GM12878 (cell line): ENCODE results near the gene RFK. TPM values are rescaled to one million over a fixed set of nuclear protein-coding genes. Genes with fewer than 3 reads are reported as not detected.

Experiments
- ATAC-seq: fragments of 200-7000 bp; cut with Tn5 transposase; 3 replicates; pipeline ENCODE4 v1.9.1; 2020; ENCODE audit warnings: mild to moderate bottlenecking, moderate library complexity
- BruUV-seq: library from RNA; stranded (reverse); fragments of 400-500 nt; replicated peaks from 2 replicates; lab custom pipeline; 2021; lab: Mats Ljungman, UMichigan
- CTCF ChIA-PET: fragments of 300-600 bp; sonication (Branson Sonifier 250); formaldehyde crosslinking; extraction: SDS; loops from one replicate; lab custom pipeline; 2021; ENCODE audit warnings: inconsistent platforms; lab: Yijun Ruan, JAX
- POLR2A ChIA-PET: fragments of 350-600 bp; formaldehyde crosslinking; extraction: SDS; loops from one replicate; lab custom pipeline; 2021; ENCODE audit warnings: inconsistent platforms; lab: Charles Lee
- RAD21 ChIA-PET: fragments of 300-600 bp; sonication (Branson Sonifier 250); formaldehyde crosslinking; loops from one replicate; lab custom pipeline; 2023; ENCODE audit warnings: antibody characterized with exemption; ENCODE audit not compliant: unreplicated experiment; lab: Charles Lee
- SMC1A ChIA-PET: fragments of 300-600 bp; sonication (Branson Sonifier 250); formaldehyde crosslinking; loops from one replicate; lab custom pipeline; 2023; ENCODE audit not compliant: unreplicated experiment, uncharacterized antibody; lab: Charles Lee
- DNase-seq: peaks from one replicate; pipeline ENCODE4 v3.0.0-alpha.2; 2011; ENCODE audit warnings: low read depth, low spot score
- FAIRE-seq: peaks from 3 replicates; lab custom pipeline; 2011; peaks lifted over from hg19 to GRCh38; lab: Jason Lieb, UNC
- H2AFZ ChIP-seq: 2 replicates; pipeline ENCODE4 v1.6.0; 2011; ENCODE audit warnings: low read depth, low read length, control low read depth; ENCODE audit not compliant: control insufficient read depth
- H3K27ac ChIP-seq: 2 replicates; pipeline ENCODE4 v1.5.1; 2011; ENCODE audit warnings: control low read depth; ENCODE audit not compliant: control insufficient read depth, insufficient read depth
- H3K27me3 ChIP-seq, 2 experiments: replicated peaks in 1 of 2; 2 replicates each; pipeline versions ENCODE4 v1.6.0 to v1.6.1; 2011; ENCODE audit warnings: low read length in 1 of 2; ENCODE audit not compliant: control insufficient read depth in 2 of 2, insufficient read depth in 2 of 2
- H3K36me3 ChIP-seq, 2 experiments: 2 replicates each; pipeline ENCODE4 v1.5.1; 2011; ENCODE audit warnings: low read length in 1 of 2; ENCODE audit not compliant: control insufficient read depth in 2 of 2, insufficient read depth in 2 of 2
- H3K4me1 ChIP-seq: 2 replicates; pipeline ENCODE4 v1.6.1; 2011; ENCODE audit warnings: mild to moderate bottlenecking, low read length, moderate library complexity, mixed read lengths; ENCODE audit not compliant: control insufficient read depth, insufficient read depth
- H3K4me2 ChIP-seq: 2 replicates; pipeline ENCODE4 v1.6.0; 2011; ENCODE audit warnings: control low read depth; ENCODE audit not compliant: control insufficient read depth, insufficient read depth
- H3K4me3 ChIP-seq: fragments of 200-600 bp; sonication (generic); 2 replicates; pipeline ENCODE4 v1.5.1; 2016
- H3K79me2 ChIP-seq: 2 replicates; pipeline ENCODE4 v1.6.0; 2011; ENCODE audit warnings: low read length; ENCODE audit not compliant: control insufficient read depth, insufficient read depth
- H3K9ac ChIP-seq: 2 replicates; pipeline ENCODE4 v1.8.0; 2011; ENCODE audit warnings: low read length, control low read depth, mixed read lengths; ENCODE audit not compliant: control insufficient read depth, insufficient read depth
- H3K9me3 ChIP-seq: replicated peaks from 3 replicates; pipeline ENCODE4 v1.5.1; 2011; ENCODE audit warnings: mild to moderate bottlenecking, low read length; ENCODE audit not compliant: control insufficient read depth, insufficient read depth
- H4K20me1 ChIP-seq: 2 replicates; pipeline ENCODE4 v1.6.0; 2011; ENCODE audit not compliant: control insufficient read depth, insufficient read depth
- ATF2 ChIP-seq: IDR thresholded peaks from 2 replicates; pipeline ENCODE4 v1.6.1; 2012; ENCODE audit warnings: low read length, inconsistent platforms
- BCL11A ChIP-seq: IDR thresholded peaks from 2 replicates; pipeline ENCODE4 v1.6.1; 2011; ENCODE audit warnings: low read depth, low read length
- BRCA1 ChIP-seq: IDR thresholded peaks from 2 replicates; pipeline ENCODE4 v1.6.1; 2011; ENCODE audit warnings: low read depth, low read length, improper control_type of control experiment
- CHD1 ChIP-seq: IDR thresholded peaks from 2 replicates; pipeline ENCODE4 v1.6.1; 2012; ENCODE audit warnings: low read depth, low read length, improper control_type of control experiment
- FOXK2 ChIP-seq: fragments of 450-650 bp; IDR thresholded peaks from 2 replicates; pipeline ENCODE4 v1.6.1; 2017; ENCODE audit warnings: mild to moderate bottlenecking, moderate library complexity
- IKZF1 ChIP-seq: fragments of 450-650 bp; conservative IDR thresholded peaks from 2 replicates; pipeline ENCODE4 v1.6.1; 2017; ENCODE audit warnings: antibody characterized with exemption, mild to moderate bottlenecking
- IRF5 ChIP-seq: fragments of 450-650 bp; IDR thresholded peaks from 2 replicates; pipeline ENCODE4 v1.6.1; 2017; ENCODE audit warnings: borderline replicate concordance
- JUND ChIP-seq: IDR thresholded peaks from 2 replicates; pipeline ENCODE4 v1.6.1; 2012; ENCODE audit warnings: low read depth, mild to moderate bottlenecking, low read length, improper control_type of control experiment, moderate library complexity
- KDM1A ChIP-seq: fragments of 200-600 bp; sonication (generic); IDR thresholded peaks from 2 replicates; pipeline ENCODE4 v1.6.1; 2016; ENCODE audit warnings: borderline replicate concordance
- LARP7 ChIP-seq: fragments of 450-650 bp; IDR thresholded peaks from 2 replicates; pipeline ENCODE4 v1.6.1; 2017; ENCODE audit warnings: mild to moderate bottlenecking
- MLLT1 ChIP-seq: fragments of 450-650 bp; IDR thresholded peaks from 2 replicates; pipeline ENCODE4 v1.6.1; 2016; ENCODE audit warnings: mild to moderate bottlenecking
- NR2F1 ChIP-seq: fragments of 450-650 bp; conservative IDR thresholded peaks from 2 replicates; pipeline ENCODE4 v1.6.1; 2017; ENCODE audit warnings: mild to moderate bottlenecking
- SRF ChIP-seq, 2 experiments: IDR thresholded peaks; 2 replicates each; pipeline ENCODE4 v1.6.1; 2011; ENCODE audit warnings: low read depth in 2 of 2, low read length in 2 of 2, mild to moderate bottlenecking in 1 of 2, moderate library complexity in 1 of 2
- STAT1 ChIP-seq: fragments of 450-650 bp; conservative IDR thresholded peaks from 2 replicates; pipeline ENCODE4 v1.6.1; 2014; ENCODE audit warnings: antibody characterized with exemption, mild to moderate bottlenecking
- TARDBP ChIP-seq: IDR thresholded peaks from 2 replicates; pipeline ENCODE4 v1.6.1; 2016; ENCODE audit warnings: borderline replicate concordance
- ZBTB33 ChIP-seq: fragments of 450-650 bp; IDR thresholded peaks from 2 replicates; pipeline ENCODE4 v1.6.1; 2017; ENCODE audit warnings: mild to moderate bottlenecking
- ZNF24 ChIP-seq: fragments of 450-650 bp; IDR thresholded peaks from 2 replicates; pipeline ENCODE4 v1.6.1; 2017; ENCODE audit warnings: antibody characterized with exemption, mild to moderate bottlenecking
- WGBS: methylation state at CpG from one replicate; pipeline ENCODE4 v1.1.6; 2016; ENCODE audit warnings: low lambda C conversion rate; ENCODE audit not compliant: insufficient replicate concordance, insufficient coverage; ENCODE audit errors: missing lambda C conversion rate; 5-methylcytosine and 5-hydroxymethylcytosine counted together
- in situ Hi-C: fragments of 300-500 bp; cut with MboI; formaldehyde crosslinking; loops from 9 replicates; pipeline ENCODE4 v1.14.3; 2018; ENCODE audit warnings: mixed read lengths
- intact Hi-C: fragments of 100-400 bp; cut with micrococcal nuclease; formaldehyde crosslinking; loops from one replicate; pipeline ENCODE4 v1.14.2; 2022; ENCODE audit not compliant: unreplicated experiment
- polyA plus RNA-seq, 11 experiments: library from polyadenylated mRNA; depleted of rRNA in 4 of 11; unstranded in 6 of 11; stranded (reverse) in 5 of 11; fragments of >200 nt; fragmentation: Nextera tagmentation in 4 of 11; fragmentation: Illumina TruSeq in 1 of 11; extraction: Ambion mirVana in 4 of 11; extraction: Trizol in 1 of 11; gene quantifications; 1 replicate in 1 of 11; 2 replicates in 10 of 11; pipeline versions ENCODE4 v1.2.1 to v1.2.3, GENCODE V29; 2011 to 2016; ENCODE audit warnings: inconsistent platforms in 2 of 11, missing spikeins in 2 of 11, low read depth in 1 of 11
- total RNA-seq, 4 experiments: library from RNA; depleted of rRNA in 3 of 4; stranded (reverse); fragments of >200 nt in 3 of 4; fragmentation: Illumina TruSeq in 1 of 4; extraction: Trizol in 1 of 4; gene quantifications; 2 replicates each; pipeline versions ENCODE4 v1.2.1 to v1.2.3, GENCODE V29; 2013 to 2021

RFK gene
- total and polyA plus RNA-seq, 10 of the 15 experiments (the other 5 are each of a cell fraction or from before 2014, with no cell fraction given): 4.4 to 18.6 (median 11.6) TPM

- no TSS peak for BruUV-seq
- intact Hi-C loops: loop anchor here (2.0 kb wide), 1 partner anchor 24 kb away; no protein-coding TSS in a partner anchor
- DNase-seq: peak; percentile 80
- no peak for TF ChIP-seq STAT1
- TF ChIP-seq MLLT1: no peak
- peak; percentile 65; the same call in 1 of the 2 replicates for TF ChIP-seq IKZF1
- TF ChIP-seq BCL11A: peak; percentile 34; the same call in 1 of the 2 replicates
- peak; percentile 85 for TF ChIP-seq ATF2
- no peak for TF ChIP-seq ZBTB33
- no peak for TF ChIP-seq JUND
- TF ChIP-seq NR2F1: peak; percentile 69
- TF ChIP-seq IRF5: no peak
- TF ChIP-seq LARP7: no peak
- no peak for TF ChIP-seq SRF (IDR thresholded peaks at IDR 0.05; ENCODE audit: low read depth in 2 of 2, low read length in 2 of 2)
- TF ChIP-seq BRCA1: no peak
- TF ChIP-seq FOXK2: no peak
- TF ChIP-seq TARDBP: no peak
- TF ChIP-seq ZNF24: no peak
- no peak for TF ChIP-seq CHD1
- no peak for TF ChIP-seq KDM1A
These were observed 44.8 kb upstream of the RFK start for GRCh38 chr9:76438841-76439588.

More at GRCh38 chr9:76438841-76439588, 44.8 kb upstream of the RFK start:
- no peak overlapping the region for H2AFZ ChIP-seq
- ATAC-seq (peak; percentile 83), FAIRE-seq (peak; percentile 74)
- ChIA-PET POLR2A (interaction anchor here (0.6 to 1.5 kb wide), 6 partner anchors 11 to 46 kb away, joined by 3 to 8 read pairs (median 6); partner anchors contain the start of gene RFK), SMC1A (interaction anchor here (1.1 to 2.2 kb wide), 6 partner anchors 34 to 110 kb away, joined by 3 to 9 read pairs (median 5); partner anchors contain the start of gene RFK), RAD21 (interaction anchor here (0.7 to 3.2 kb wide), 7 partner anchors 12 to 1511 kb away, joined by 3 to 11 read pairs (median 4); partner anchors contain the start of genes GCNT1 and RFK), CTCF (interaction anchor here (0.7 to 2.9 kb wide), 5 partner anchors 8 to 220 kb away, joined by 3 to 15 read pairs (median 3); partner anchors contain the start of gene RFK)
- H3K27me3 ChIP-seq: no peaks in the 10 kb centered on the region
- no peaks in the 10 kb centered on the region for H4K20me1 ChIP-seq
- peak overlapping the region; percentile 64 for H3K27ac ChIP-seq
- no peaks in the 10 kb centered on the region for H3K36me3 ChIP-seq
- H3K9me3 ChIP-seq: no peaks in the 10 kb centered on the region; the same call in 1 of the 3 replicates
- H3K4me3 ChIP-seq: no peak overlapping the region
- WGBS: 17% methylated on average over 6 of the region's 6 CpGs
- peaks cover 40% of the 10 kb centered on the region for H3K4me1 ChIP-seq
- H3K79me2 ChIP-seq: peaks cover under 1% of the 10 kb centered on the region; the same call in 1 of the 2 replicates
- in situ Hi-C loops: no loop called here
- H3K4me2 ChIP-seq: peak overlapping the region; percentile 35; the same call in 1 of the 2 replicates
- H3K9ac ChIP-seq: no peak overlapping the region
